Measurements from ENCODE around the gene SH3RF1. TPM values are rescaled to one million over a fixed set of nuclear protein-coding genes. Genes with fewer than 3 reads are reported as not detected.
"Not testable (repeated sequence)": the region's sequence is repeated elsewhere in the genome, so short reads cannot be mapped to it uniquely, and the experiment has no call there.

Gene SH3RF1
- polyA plus RNA-seq, 1 donor = 30.1 TPM

DNA sequence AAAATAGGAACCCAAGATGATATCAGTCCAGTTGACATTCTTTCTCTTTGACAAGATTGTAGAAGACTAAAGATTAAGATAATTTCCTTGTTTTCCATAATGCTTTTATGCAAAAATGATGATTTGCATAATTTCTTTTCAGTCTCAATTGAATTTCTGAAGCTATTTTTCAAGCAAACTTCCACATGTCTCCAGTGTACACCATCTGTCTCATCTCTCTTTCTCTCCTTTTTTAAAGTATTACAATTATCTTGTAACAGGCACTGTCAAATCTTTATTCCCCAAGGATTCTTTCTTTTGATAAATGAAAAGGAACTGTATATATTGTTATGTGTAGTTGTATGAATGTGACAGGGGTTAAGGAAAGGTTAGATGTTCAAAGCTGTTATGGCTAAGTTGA is 7.9 kb upstream of the SH3RF1 start:
- DNase-seq = no peak

DNA sequence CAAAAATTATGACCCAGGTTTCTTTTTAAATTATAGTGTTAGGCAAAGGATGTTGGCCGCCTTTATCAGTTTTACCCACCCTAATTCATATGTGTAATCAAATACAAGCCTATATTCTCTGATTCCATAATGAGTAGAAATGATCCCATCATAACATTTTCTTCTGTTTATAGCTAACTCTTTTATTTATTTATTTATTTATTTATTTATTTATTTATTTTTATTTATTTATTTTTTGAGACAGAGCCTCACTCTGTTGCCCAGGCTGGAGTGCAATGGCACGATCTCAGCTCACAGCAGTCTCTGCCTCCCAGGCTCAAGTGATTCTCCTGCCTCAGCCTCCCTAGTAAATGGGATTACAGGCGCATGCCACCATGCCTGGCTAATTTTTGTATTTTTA is 7.1 kb upstream of the SH3RF1 start:
- DNase-seq = not testable (repeated sequence)

DNA sequence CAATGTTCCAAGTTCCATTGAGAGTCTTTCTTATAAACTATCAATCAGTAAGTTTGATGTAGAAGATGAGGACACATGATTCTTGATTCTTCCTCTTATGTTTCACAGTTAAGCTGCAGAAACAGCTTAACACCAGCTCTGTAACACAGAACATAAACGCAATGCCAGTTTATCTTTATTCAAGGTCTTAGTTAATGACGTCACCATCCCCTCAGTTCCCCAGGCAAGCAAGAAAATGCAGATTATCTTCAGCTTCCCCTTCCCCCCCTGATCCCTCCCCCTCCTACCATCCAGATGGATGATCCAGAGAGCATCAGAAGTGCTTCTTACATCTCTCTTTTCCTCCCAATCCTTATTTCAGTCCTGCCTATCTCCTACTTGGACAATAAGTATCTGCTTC is 4.4 kb upstream of the SH3RF1 start:
- DNase-seq = no peak

- no peak for DNase-seq
Observed at GRCh38 chr4:169274033-169274432, 3.3 kb upstream of the SH3RF1 start.

DNA sequence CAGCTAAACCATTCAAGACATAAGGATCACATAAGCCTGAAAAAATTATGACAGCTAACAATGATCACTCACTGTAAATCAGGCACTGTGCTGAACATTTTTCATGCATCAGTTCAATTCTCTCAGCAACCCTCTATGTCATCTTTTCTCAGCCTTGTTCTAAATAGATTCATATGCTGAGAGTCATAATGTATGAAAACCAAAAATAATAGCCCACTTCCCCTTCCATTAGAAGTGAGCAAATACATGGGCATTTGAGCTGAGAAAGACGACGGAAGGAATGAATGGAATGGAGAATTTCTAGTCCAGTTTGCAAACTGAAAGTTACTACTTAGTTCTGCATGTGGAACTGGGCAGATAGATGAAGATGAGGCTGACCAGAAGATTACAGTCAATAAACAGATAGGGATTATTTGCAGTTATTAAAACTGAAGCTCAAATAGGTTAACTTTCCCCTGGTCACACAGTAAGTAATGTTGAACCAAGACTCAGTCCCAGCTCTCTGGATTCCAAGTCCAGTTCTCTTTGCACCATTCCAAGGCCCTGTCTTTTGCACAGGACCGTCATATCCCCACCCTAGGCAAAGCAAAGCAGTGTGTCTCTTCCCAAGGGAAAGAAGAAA is 1.6 kb upstream of the SH3RF1 start:
- DNase-seq = no peak

DNA sequence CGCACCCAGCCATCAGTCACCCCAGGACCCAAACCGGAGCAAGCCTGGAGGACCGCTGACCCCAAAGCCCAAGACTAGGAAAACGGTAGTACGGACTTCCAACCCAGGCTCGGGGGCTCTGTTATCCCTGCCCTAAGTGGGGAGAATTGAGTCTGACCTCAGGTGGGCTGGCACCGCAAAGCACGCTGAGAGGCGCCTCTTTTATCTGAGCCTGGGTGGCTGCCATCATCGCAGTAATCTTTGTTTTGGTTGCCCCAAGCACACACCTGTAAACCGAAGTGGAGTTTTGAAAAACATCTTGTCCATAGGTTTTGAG is 894 bp upstream of the SH3RF1 start:
- no peak for DNase-seq

DNA sequence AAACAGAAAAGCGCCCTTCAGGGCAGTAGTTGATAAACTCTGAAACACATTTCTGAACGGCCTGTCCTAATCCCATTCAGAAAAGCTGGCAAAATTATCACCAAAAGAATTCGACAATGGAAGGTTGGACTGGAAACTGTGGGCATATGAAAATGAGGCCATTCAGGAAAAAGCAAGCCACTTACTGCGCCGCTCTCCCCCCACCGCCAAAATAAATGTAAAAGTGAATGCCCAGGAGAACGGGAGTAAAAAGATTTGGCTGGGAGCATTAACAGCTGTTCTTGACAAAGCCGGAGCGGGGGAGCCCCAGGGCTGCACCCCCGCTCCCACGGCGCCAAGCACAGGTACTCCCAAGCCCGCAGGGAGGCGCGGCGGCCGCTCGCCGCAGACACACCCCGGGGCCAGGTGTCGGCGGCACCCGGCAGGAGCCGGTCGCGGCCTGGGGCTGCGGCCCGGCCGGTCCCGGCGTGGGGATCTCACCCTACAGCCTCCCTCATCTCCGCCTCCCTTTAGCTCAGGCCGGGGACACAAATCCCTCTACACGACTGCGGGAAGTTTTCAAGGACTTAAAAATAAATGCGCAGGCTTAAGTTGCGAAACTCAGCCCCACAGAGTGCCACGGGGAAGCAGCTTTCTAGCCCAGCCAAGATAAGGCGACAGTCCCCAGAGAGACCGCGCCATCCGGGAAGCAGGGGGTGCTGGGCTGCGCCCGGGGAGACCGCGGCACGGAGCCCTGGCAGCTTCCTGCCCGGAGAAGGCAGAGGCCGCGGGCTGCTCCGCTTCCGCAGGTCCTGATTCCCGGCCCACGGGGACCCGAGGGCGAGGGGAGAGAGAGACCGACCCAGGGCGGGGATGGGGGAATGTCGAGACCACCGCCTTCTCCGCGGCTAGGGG is 593 bp downstream of the SH3RF1 start:
- DNase-seq = no peak

DNA sequence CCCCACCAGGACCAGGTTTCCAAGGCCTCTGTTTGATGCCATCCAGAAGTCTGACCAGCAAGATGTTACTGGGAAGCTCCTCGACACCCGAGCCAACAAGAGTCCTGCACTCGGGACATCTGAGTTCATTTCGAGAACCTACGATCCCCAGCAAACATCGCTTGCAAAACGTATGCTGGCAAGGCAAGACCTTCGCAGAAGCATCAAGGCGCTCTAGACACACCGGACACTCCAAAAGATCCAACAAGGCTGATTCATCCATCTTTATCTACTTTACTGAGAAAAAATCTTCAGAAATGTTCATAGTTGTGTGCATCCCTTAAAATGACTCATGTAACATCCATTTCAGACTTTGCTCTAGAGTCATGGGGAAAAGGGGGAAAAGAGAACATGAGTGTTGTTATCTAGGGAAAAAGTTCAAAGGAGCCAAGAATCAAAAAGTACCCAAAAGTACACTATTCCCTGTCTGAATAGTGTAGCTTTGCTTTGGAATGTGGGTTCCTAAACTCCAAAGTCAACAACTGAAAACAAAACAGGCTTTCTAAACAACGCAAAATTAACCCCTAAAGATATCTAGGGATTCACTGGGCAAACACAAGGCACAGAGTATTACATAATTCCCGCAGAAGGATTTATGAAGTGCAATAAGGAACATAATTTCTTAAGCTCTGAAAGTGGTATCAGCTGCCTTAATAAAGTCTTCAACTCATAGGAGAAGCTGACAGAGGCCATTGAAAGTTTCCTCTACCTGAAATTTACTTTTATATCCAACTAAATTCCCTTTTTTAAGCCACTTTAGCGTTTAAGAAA is 1.6 kb downstream of the SH3RF1 start:
- DNase-seq = no peak

GRCh38 chr4:169267070-169267469 is 3.7 kb downstream of the SH3RF1 start:
- no peak for DNase-seq

DNA sequence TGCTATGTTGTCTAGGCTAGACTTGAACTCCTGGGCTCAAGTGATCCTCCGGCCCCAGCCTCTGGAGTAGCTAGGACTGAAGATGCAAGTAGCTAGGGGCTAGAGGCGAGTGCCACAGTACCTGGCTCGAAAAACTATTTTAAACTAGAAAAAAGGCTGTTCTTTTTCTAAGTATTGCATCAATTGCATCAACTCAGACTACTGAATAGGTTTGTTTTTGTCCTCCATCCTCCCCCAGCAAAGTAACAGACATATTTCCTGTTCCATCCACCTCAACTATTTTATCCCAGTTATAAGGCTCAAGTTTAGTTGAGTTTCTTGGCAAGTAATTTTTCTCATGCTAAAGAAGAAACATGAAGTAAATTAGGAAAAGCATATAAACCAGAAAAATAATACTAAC is 4.1 kb downstream of the SH3RF1 start:
- DNase-seq = no peak

DNA sequence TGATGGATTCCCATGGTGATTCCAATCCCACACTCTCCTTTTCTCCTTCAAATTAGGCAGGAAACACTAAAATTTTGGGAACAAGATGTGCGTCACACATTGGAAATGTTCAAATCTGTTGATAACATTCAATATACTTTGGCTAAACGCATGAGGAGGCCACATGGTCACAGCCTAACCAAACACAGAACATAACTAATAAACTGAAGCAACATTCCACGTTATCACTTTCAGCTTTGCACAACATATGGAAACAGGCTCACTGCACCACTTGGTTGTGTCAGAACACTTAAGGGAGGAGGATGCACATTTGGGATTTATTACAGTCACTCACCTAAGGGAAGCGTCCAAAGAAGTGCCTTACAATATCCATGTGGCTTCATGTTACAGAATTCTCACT is 4.7 kb downstream of the SH3RF1 start:
- no peak for DNase-seq

- DNase-seq = no peak
Observed at GRCh38 chr4:169263791-169264392, 6.9 kb downstream of the SH3RF1 start.

DNA sequence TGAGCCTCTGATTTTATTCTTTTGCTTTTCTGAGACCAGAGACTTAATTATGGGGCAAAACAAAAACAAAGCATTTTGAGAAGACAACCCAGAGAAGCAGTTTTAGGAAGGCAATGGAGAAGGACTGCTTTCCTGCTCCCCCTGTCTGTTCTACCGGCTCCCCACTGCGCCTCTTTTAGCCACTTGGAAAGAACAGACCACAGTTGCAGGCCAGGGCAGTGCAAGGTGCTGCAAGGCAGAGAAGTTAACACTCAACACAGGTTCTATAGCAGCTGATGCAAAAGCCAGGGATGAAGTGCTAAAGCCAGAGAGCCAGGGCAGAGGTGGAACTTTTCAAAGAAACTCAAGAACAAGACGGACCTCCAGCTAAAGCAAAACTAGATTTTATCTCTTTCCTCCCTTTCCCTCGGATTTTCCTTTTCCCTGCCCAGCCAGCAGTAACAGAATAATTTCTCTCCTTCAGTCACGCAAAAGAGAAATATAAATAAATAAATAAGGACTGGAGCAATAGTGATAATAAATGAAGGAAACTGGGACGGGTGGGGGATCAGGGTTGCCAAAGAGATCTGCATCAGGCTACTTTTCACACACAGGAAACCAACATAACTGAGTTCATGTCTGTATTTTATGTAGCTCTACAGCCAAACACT is 10.4 kb downstream of the SH3RF1 start:
- no peak for DNase-seq

DNA sequence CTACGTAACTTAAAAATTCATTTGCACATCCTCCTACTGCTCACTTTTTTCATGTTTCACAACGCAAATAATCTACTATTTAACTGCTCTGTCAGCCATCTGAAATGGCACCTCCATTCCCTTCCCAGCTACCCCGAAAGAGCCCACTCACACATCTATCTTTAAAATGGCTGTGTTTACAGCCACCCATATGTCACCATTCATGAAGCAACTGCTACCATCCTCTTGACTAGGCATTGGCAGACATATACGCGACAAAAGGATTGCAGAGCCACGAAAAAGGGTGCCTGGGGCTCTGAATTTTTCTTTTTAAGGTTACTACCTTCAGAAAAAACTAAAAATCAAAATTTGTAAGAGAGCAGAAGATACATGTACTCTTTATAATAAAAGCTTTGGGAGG is 11.5 kb downstream of the SH3RF1 start:
- DNase-seq = no peak

DNA sequence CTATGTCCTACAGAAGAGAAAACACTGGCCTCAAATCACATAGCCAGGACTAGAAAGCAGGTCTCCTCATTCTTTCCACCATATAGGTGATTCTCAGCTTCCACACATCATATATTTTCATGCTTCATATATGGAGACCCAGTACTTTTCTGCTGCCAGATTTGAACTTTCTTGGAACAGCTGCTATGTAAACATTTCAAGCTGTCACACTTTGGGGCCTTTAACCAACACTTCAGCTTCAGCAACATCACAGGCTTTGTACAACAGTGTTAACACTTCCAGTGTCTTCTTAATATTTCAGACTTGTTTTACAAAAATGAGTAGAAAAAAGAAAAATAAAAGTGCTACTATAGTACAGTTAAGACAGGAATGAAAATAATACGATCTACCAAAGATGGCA is 12.6 kb downstream of the SH3RF1 start:
- DNase-seq = no peak

- DNase-seq = no peak
Observed at GRCh38 chr4:169256856-169257761, 13.6 kb downstream of the SH3RF1 start.

- no peak for DNase-seq
Observed at GRCh38 chr4:169256101-169256612, 14.6 kb downstream of the SH3RF1 start.

GRCh38 chr4:169254546-169254983 is 16.2 kb downstream of the SH3RF1 start:
- no peak for DNase-seq

DNA sequence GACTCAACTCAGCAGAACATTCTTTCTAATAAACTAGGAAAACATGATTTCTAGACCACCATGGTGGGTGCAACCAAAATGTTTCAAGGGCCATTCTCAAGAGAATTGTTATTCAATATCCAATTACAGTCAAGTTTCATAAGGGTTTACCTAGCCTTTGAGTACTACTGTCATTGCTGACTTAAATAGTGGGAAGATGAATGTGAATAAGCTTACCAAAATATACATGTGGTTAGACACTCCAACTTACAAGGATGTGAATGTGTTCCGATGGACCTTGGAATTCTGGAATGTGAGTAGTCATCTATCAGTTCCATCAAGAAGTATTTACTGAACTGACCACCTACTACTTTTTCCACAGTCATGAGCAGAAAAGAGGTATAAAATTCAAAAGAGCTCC is 16.9 kb downstream of the SH3RF1 start:
- no peak for DNase-seq

DNA sequence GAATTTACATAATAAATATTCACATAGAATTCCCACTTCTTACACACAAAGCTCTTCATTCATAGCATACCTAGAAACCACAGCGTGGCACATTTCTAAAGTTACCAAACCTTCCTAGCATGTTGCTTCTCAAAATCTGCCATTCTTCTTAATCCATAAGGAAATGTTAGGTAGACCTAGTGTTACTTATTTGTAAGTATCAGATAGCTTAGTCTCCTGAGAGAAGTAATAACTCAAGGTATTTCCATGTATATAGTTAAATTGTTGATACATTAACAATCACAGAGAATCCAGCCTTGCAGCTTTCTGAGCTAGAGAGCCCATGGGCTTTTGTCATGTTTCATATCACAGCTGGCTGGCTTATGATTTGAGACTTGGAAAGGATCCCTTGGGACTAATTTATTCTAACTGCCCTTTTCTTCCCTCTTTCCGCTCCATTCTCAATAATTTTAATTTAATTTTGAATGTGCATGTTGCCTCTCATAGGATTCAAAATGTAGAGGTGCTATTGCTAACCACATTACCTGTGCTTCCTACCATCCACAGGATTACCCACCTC is 17.6 kb downstream of the SH3RF1 start:
- no peak for DNase-seq

Data from left kidney (tissue), 2 donors.